K562 (cell line): ENCODE data around the gene CYTH1. TPM values are rescaled to one million over a fixed set of nuclear protein-coding genes. Genes with fewer than 3 reads are reported as not detected.

Source experiments
- ATAC-seq: fragments of 200-7000 bp; cut with Tn5 transposase; 3 replicates; pipeline ENCODE4 v1.9.1; 2020; ENCODE audit warnings: moderate library complexity
- BruUV-seq: library from RNA; stranded (reverse); fragments of 400-500 nt; replicated peaks from 2 replicates; lab custom pipeline; 2021; lab: Mats Ljungman, UMichigan
- CTCF ChIA-PET: fragments of 300-600 bp; formaldehyde crosslinking; extraction: SDS; loops from one replicate; lab custom pipeline; 2021; ENCODE audit warnings: low intra/inter-chr PET ratio; lab: Yijun Ruan, JAX
- POLR2A ChIA-PET: fragments of 300-600, 350-650 bp; sonication (Branson Sonifier 250); formaldehyde crosslinking; extraction: SDS; loops from one replicate; lab custom pipeline; 2021; ENCODE audit warnings: antibody characterized with exemption, inconsistent platforms; lab: Yijun Ruan, JAX
- DNase-seq, 4 experiments: peaks; one replicate each; pipeline versions ENCODE4 v3.0.0 to v3.0.0-alpha.2; 2011 to 2018; ENCODE audit warnings: low spot score in 3 of 4, mixed read lengths in 3 of 4; ENCODE audit errors: extremely low read depth in 1 of 4
- FAIRE-seq: peaks from 2 replicates; lab custom pipeline; 2011; peaks lifted over from hg19 to GRCh38; lab: Jason Lieb, UNC
- H2AFZ ChIP-seq: 2 replicates; pipeline ENCODE4 v1.6.0; 2011; ENCODE audit warnings: low read depth, low read length, control low read depth, inconsistent platforms
- H3K27ac ChIP-seq: fragments of 200-600 bp; 3 replicates; pipeline ENCODE4 v1.8.0; 2011; ENCODE audit warnings: low read depth, mild to moderate bottlenecking, control low read depth, inconsistent platforms, low read length, moderate library complexity, mixed read lengths; ENCODE audit errors: extremely low read depth
- H3K27me3 ChIP-seq, 2 experiments: fragments of 300-600 bp in 1 of 2; 2 replicates in 1 of 2; 3 replicates in 1 of 2; pipeline versions ENCODE4 v1.6.0 to v1.8.0; 2011; ENCODE audit warnings: inconsistent platforms in 2 of 2, low read length in 2 of 2, mild to moderate bottlenecking in 1 of 2, mixed read lengths in 1 of 2, moderate library complexity in 1 of 2; ENCODE audit not compliant: control insufficient read depth in 2 of 2, insufficient read depth in 2 of 2
- H3K36me3 ChIP-seq: fragments of 300-600 bp; 3 replicates; pipeline ENCODE4 v1.8.0; 2011; ENCODE audit warnings: mild to moderate bottlenecking, low read length, inconsistent platforms; ENCODE audit not compliant: control insufficient read depth, insufficient read depth
- H3K4me1 ChIP-seq, 2 experiments: fragments of 200-600 bp in 1 of 2; replicated peaks in 1 of 2; 2 replicates in 1 of 2; 3 replicates in 1 of 2; pipeline versions ENCODE4 v1.5.1 to v1.8.0; 2011; ENCODE audit warnings: inconsistent platforms in 2 of 2, low read length in 2 of 2, mild to moderate bottlenecking in 1 of 2, mixed read lengths in 1 of 2, moderate library complexity in 1 of 2; ENCODE audit not compliant: control insufficient read depth in 2 of 2, insufficient read depth in 2 of 2
- H3K4me2 ChIP-seq: 2 replicates; pipeline ENCODE4 v1.6.1; 2011; ENCODE audit warnings: low read length, control low read depth, inconsistent platforms, mixed read lengths; ENCODE audit not compliant: insufficient read depth
- H3K4me3 ChIP-seq: fragments of 200-600 bp; sonication (generic), shearing (Covaris generic); 2 replicates; pipeline ENCODE4 v1.5.1; 2016; ENCODE audit warnings: control low read depth, inconsistent platforms
- H3K79me2 ChIP-seq: fragments of 200-600 bp; 3 replicates; pipeline ENCODE4 v1.8.0; 2011; ENCODE audit warnings: low read length, inconsistent platforms; ENCODE audit not compliant: control insufficient read depth, insufficient read depth
- H3K9ac ChIP-seq, 2 experiments: 2 replicates each; pipeline versions ENCODE4 v1.6.0 to v1.6.1; 2011; ENCODE audit warnings: low read depth in 2 of 2, low read length in 2 of 2, control low read depth in 1 of 2, inconsistent platforms in 1 of 2, mild to moderate bottlenecking in 1 of 2, mixed read lengths in 1 of 2; ENCODE audit not compliant: insufficient read depth in 1 of 2
- H3K9me1 ChIP-seq: one replicate; pipeline ENCODE4 v1.6.0; 2011; ENCODE audit warnings: inconsistent platforms, mild to moderate bottlenecking, low read length, moderate library complexity; ENCODE audit not compliant: control insufficient read depth, insufficient read depth
- H3K9me3 ChIP-seq: replicated peaks from 2 replicates; pipeline ENCODE4 v1.5.1; 2011; ENCODE audit warnings: low read depth, low read length, inconsistent platforms; ENCODE audit not compliant: control insufficient read depth, insufficient read depth
- H4K20me1 ChIP-seq: replicated peaks from 2 replicates; pipeline ENCODE4 v1.6.1; 2011; ENCODE audit warnings: low read length, inconsistent platforms, mixed read lengths; ENCODE audit not compliant: control insufficient read depth, insufficient read depth
- CAMTA2 ChIP-seq: fragments of 250-450 bp; sonication (Bioruptor Pico); conservative IDR thresholded peaks from 2 replicates; pipeline ENCODE4 v1.5.1; 2022
- CHD4 ChIP-seq: fragments of 200-600 bp; sonication (generic); IDR thresholded peaks from 3 replicates; pipeline ENCODE4 v1.6.1; 2012; ENCODE audit warnings: low read depth, mild to moderate bottlenecking, mixed read lengths, low read length, inconsistent platforms; ENCODE audit not compliant: insufficient read depth, insufficient replicate concordance, poor library complexity, severe bottlenecking
- ELF2 ChIP-seq: fragments of 250-450 bp; sonication (Bioruptor Pico); IDR thresholded peaks from 2 replicates; pipeline ENCODE4 v1.5.0; 2021; ENCODE audit warnings: mild to moderate bottlenecking
- ZKSCAN1 ChIP-seq: fragments of 150-350 bp; IDR thresholded peaks from 2 replicates; pipeline ENCODE4 v1.6.1; 2016; ENCODE audit warnings: low read depth, low read length
- ZNF589 ChIP-seq: fragments of 200-800 bp; sonication (Bioruptor generic); IDR thresholded peaks from 2 replicates; pipeline ENCODE4 v1.6.1; 2016; ENCODE audit warnings: low read depth, missing genetic modification characterization, missing compliant biosample characterization
- WGBS: fragments of 100-300 bp; shearing (Covaris generic); methylation state at CpG from one replicate; pipeline ENCODE4 v1.1.6; 2016; ENCODE audit warnings: low coverage, mixed read lengths; ENCODE audit not compliant: insufficient coverage; ENCODE audit errors: missing lambda C conversion rate; 5-methylcytosine and 5-hydroxymethylcytosine counted together
- in situ Hi-C: fragments of 300-500 bp; cut with MboI; formaldehyde crosslinking; loops from 4 replicates; pipeline ENCODE4 v1.15.0; 2018; ENCODE audit warnings: inconsistent platforms, mixed read lengths
- intact Hi-C: fragments of 100-400 bp; cut with micrococcal nuclease; formaldehyde crosslinking; loops from 2 replicates; pipeline ENCODE4 v1.14.2; 2022
- polyA plus RNA-seq, 8 experiments: library from polyadenylated mRNA; depleted of rRNA in 4 of 8; stranded (reverse) in 5 of 8; unstranded in 3 of 8; fragments of >200 nt; fragmentation: Nextera tagmentation in 2 of 8; fragmentation: Illumina TruSeq in 1 of 8; extraction: Ambion mirVana in 2 of 8; extraction: Trizol in 1 of 8; gene quantifications; 2 replicates each; pipeline versions ENCODE4 v1.2.1 to v1.2.3, GENCODE V29; 2011 to 2014; ENCODE audit warnings: inconsistent platforms in 1 of 8, missing spikeins in 1 of 8
- total RNA-seq, 7 experiments: library from RNA; depleted of rRNA in 6 of 7; stranded (reverse); fragments of >200 nt in 6 of 7; fragmentation: Illumina TruSeq in 2 of 7; extraction: Trizol in 2 of 7; gene quantifications; 2 replicates each; pipeline versions ENCODE4 v1.2.1 to v1.2.3, GENCODE V29; 2011 to 2021; ENCODE audit warnings: low replicate concordance in 1 of 7
- TF ChIP-seq, protein P1 (sequence below): sonication (generic); formaldehyde crosslinking; IDR thresholded peaks from 2 replicates; pipeline ENCODE4 v1.8.1; 2022; ENCODE audit warnings: missing genetic modification reagents

CYTH1 gene
- total and polyA plus RNA-seq, 9 of the 15 experiments (the other 6 are each of a cell fraction or from before 2014, with no cell fraction given) = 0.52 to 27.7 (median 16.8) TPM

DNA sequence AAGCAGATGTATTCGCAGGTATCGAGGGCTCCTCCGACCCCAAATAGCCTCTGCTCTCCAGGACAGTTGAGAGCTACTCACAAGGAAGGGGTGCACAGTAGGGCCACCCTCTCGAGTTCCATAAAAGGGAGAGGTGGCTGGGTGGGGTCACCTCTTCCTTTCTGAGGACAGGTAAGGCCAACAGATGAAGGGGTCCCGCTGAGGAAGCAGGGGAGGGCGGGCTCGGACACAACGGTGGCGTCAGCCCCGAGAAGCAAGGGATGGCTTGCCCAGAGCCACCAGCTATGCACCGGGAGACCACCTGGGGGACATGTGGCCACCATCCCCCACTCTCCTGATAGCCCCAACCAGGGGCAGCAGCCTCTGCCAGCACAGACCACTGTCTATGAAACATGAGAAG is 15.1 kb upstream of the CYTH1 start:
- no peaks in the 10 kb centered on the region for H3K27me3 ChIP-seq
- whole genome bisulfite sequencing = 82% methylated on average over 5 of the region's 11 CpGs
- ATAC-seq (no peak), FAIRE-seq (no peak), DNase-seq (no peak)
- H3K79me2 ChIP-seq = no peaks in the 10 kb centered on the region
- no peaks in the 10 kb centered on the region for H3K9me1 ChIP-seq
- no peak overlapping the region for H3K27ac ChIP-seq
- H3K4me2 ChIP-seq = no peak overlapping the region
- H2AFZ ChIP-seq = no peak overlapping the region
- CTCF ChIA-PET = no interaction called here
- POLR2A ChIA-PET = no interaction called here
- H3K4me1 ChIP-seq = no peaks in the 10 kb centered on the region; a peak in 1 of 5 replicates
- H4K20me1 ChIP-seq = peaks cover 6% of the 10 kb centered on the region; the same call in 1 of the 2 replicates
- in situ Hi-C loops (no loop called here), intact Hi-C loops (no loop called here)
- H3K9ac ChIP-seq = no peak overlapping the region
- TF ChIP-seq CHD4 = no peak
- TF ChIP-seq, protein P1, sequence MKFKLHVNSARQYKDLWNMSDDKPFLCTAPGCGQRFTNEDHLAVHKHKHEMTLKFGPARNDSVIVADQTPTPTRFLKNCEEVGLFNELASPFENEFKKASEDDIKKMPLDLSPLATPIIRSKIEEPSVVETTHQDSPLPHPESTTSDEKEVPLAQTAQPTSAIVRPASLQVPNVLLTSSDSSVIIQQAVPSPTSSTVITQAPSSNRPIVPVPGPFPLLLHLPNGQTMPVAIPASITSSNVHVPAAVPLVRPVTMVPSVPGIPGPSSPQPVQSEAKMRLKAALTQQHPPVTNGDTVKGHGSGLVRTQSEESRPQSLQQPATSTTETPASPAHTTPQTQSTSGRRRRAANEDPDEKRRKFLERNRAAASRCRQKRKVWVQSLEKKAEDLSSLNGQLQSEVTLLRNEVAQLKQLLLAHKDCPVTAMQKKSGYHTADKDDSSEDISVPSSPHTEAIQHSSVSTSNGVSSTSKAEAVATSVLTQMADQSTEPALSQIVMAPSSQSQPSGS = no peak
- TF ChIP-seq ZKSCAN1 = 0 out of 2 replicates have a peak, but pooled peaks have one; percentile 45
- no peak for TF ChIP-seq CAMTA2 (CRISPR knock-in tag)
- no peak for TF ChIP-seq ELF2
- no peak for TF ChIP-seq ZNF589
- H3K36me3 ChIP-seq = peaks cover 82% of the 10 kb centered on the region
- no peak overlapping the region for H3K4me3 ChIP-seq
- BruUV-seq = no TSS peak
- no peaks in the 10 kb centered on the region for H3K9me3 ChIP-seq
